Putamen (tissue), 1 donor: ENCODE measurements around the gene RNF39.

Experiments used
- DNase-seq: peaks from one replicate; pipeline ENCODE4 v3.0.0-alpha.2; 2016; ENCODE audit warnings: low spot score

RNF39 gene

DNA sequence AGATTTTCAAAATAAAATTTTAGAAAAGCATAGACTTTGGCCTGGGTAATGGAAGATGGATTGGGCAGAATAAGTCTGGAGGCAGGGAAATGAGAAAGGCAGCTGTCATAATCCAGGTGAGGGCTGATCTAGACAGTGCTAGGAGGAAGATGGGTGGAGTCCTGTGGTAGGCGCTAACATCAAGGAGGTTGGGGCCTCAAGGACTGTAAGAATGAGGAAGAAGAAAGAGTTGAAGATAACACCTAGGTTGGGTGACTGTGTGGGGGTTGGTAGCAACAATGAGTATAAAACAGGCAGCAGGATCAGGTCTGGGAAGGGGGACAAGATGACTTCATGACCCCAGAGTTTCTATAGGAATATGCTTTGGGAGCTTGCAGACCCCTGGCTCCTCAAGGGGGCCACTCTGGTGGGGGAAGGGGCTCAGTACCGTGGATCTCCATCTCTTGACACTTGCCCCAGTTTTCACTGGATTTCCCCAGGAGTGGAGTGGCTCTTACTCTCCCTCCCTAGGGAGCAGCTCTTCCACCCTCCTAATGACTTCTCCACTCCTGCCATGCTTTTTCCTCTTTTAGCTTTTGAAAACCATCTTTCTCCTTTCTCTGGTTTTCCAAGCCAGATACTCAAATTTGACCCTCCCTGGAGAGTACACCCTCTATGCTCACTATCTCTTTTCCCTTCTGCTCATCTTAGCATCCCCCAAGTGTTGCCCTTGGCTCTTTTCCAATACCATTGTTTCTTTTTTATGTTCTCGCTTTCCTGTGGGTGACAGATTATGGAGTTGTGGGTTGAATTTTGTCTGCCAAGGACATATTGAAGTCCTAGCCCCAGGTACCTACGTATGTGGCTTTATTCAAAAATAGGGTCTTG is 22.6 kb upstream of the RNF39 start:
- no peak for DNase-seq

DNA sequence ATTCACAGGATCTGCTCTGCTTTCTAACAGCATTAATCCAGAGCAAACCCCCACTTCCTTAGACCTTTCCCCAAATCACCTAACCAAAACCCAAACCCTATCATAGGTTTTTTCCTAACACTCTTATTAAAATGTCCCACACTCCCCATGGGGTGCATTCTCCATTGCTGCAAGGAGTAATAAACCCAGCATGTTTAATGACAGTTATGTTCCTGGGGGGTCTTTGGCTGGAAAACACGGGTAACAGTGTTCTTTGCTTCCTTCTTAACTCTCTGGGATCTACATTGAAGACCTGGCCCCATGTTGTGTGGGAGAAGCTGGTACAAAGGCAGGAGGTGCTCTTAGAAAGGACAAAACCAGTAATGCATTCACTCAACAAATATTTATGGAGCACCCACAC is 21.3 kb upstream of the RNF39 start:
- no peak for DNase-seq

DNA sequence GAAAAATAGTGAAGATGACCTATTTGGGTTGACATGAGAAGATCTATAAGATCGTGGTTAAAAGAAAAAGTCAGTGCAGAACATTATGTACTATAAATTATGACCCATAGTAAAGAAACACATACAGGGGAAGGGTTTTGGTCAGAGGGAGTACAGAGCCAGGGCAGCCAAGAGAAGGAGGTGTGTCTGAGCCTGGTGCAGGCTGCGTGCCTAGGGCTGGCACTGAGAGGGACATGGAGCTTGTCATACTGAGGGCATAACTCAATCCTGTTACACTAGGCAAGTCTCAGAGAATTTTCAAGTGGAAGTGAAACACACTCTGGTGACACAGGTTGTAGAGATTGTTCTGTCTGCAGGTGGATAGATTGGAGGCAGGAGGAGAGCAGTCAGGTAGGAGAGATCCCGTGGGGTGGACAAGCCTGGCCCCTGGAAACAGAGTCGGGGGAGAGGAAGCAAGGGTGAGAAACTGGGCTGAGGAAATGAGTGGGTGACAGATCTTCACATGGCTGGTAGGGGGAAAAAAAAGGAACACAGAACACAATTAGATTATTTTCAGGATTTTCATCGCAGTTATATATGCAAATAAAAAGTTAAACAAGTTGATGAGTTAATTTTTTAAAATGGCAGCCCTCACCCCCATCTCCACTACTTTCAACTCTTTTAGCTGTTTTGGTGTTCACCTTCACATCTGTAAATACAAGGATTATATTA is 18.5 kb upstream of the RNF39 start:
- DNase-seq, result no peak

DNA sequence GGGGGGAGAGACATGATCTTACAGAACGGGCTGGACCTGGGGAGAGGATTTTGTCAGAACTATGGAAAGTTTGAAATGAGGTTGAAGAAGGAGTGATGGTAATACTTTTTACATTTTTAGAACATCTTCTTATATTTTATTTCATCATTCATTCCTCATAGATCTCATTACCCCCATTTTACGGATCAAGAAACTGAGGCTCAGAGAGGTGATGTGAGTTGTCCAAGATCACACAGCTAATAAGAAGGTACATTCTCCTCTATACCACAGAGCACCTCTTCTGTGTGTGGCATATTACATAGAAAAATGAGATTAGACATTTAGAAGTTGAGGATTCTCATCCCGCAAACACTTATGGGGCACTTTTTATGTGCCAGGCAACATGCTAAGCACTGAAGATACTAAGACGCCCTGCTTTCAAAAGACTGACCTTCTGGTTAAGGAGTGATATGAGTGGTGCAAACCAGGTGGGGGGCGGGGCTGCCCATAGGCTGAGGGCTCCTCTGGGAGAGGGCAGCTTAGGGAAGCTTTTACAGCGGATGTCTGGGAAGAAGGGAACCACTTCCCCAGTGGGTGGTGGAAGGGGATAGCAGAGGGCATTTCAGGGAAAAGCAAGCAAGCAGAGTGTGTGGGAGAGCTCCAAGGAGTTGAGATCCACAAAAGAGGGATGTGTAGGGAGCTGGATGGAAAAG is 17.4 kb upstream of the RNF39 start:
- DNase-seq, result no peak

DNA sequence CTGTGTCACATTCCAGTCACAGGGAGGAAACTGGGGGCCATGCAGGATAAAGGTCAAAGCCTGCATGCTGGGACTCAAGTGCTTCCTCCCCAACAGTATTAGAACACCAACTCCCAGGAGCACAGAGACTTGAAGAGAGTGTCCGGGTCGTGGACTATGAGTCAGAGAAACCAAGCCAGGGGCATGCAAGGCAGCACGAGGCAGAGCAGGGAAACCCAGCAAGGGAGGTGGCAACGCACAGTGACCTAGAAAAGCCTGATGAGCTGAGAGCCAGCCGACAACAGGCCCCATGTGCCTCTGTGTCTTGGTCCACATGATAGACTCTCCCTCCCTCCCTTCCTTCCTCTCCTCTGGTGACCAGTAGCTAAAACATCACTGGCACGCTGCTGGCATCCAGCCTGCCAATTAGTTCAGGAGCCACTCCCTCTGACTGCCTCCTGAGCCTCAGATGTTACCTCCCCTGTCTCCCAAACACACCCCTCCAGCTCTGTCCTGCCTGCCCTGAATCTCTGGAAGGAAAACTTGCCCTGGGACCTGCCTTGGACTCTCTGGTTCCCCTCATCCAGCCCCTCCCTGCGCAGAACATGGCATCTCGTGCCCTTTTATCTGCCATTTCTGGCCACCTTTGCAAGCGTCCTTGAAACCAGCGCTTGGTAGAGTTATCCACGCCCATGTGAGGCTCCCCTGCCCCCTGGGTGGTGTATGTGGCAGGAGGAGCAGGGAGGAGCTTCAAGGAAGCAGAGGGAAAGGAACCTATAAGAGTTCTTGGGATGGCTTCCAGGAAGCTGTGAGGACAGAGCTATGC is 16.2 kb upstream of the RNF39 start:
- DNase-seq, result no peak

DNA sequence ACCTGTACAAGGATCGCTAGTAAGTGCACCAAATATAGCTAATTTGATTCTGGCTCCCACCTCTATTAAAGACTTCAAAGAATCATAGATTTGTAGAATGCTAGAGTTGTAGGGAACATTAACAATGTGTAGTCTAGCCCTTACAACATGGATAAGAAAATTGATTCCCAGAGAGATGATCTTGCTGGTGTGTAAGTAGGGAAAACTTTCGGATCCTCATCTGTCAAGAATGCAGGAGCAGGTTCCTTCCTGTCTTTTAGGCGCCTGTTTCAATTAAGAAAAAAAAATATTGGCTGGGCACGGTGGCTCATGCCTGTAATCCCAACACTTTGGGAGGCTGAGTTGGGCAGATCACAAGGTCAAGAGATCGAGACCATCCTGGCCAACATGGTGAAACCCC is 12.3 kb upstream of the RNF39 start:
- DNase-seq, result no peak

DNA sequence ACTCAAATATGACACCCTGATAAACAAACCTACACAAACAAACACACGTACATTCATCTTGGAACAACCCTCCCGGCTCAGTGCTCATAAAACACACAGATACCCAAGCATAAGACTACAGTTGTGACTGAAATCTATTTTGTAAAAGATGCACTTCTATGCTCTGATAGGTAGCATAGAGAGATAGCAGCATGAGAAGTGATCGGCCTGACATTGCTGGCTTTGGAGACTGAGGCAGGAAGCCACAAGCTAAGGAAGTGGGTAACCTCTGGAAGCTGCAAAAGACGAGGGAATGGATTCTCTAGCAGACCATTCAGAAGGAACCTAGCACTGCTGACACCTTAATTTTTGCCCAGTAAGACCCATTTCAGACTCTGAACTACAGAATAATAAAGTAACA is 1.6 kb upstream of the RNF39 start:
- DNase-seq, result no peak

DNA sequence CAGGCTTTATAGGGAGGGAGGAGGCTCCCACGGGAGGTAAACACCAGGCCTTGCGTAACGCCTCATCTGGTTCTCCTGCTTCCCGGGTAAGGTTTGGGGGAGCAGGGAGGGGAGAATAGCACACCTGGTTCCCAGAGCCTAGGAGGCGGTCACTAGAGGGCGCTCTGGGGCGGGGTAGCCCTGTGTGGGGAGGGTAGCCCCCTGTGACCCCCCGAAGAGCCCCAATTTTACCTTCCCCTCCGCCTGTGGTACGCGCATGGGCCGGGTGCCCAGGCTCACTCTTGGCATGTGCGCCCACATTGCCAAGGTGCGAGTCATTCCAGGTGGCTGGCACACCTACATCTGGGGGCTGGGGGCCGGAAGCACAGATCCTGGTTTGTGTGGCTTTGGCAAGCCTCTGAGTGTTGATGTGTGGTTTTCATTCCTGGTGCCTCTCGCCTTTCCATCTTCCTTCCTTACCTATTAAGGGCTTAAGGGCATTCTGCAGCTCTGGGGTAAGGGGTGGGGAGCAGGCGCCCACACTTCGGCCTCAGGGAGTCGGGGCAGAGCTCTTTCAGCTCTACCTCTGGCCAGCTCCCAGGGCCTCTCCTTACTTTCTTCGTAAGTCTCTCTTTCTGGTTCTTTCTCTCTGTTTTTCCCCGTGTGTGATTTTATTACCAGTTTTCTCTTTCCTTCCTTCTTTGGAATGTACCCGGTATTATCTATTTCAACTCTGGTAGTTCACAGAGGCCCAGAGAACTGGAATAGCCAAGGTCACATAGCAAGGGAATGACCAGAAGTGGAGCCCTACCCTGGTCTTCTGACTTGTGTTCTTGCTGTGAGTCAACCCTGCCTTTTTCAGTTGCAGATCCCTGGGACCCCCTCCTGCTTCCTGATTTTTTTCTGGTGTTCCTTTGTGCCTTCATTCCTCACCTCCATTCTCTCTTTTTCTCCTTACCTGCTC is 492 bp upstream of the RNF39 start:
- DNase-seq, result no peak

DNA sequence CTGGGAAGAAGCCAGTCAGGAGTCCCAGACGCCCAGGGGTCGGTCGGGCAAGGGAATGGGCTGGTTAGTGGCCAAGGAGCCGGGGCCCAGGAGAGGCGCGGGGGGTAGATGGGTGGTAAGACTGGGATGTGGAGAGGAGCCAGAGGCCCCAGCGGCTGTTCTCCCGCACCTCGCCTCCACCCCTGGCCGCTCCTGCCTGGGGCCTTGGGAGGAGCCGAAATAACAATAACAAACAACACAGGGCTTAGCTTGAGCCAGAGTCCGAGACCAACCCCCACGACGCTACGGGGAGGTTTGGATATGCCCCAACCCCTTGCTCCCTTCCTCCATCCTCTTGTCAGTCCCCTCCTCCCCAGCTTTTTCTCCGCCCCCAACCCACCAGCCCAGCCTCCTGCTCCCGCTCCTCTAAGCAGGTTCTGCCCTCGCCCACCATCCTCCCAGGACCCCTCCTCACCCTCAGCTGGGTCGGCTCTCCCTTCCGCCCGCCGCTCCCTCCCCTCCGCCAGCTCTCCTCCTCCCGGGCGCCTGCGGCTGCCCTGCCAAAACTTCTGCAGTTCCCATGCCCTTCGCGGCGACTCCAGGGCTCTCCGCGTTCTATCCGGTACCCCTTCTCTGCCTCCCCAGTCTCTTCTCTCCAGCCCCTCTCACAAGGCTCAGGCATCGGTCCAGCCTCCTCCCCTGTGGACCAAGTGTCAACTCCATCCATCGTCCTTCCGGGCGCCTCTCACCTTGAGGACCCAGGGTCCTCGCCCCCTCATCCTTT is 1.1 kb downstream of the RNF39 start:
- DNase-seq, result no peak

DNA sequence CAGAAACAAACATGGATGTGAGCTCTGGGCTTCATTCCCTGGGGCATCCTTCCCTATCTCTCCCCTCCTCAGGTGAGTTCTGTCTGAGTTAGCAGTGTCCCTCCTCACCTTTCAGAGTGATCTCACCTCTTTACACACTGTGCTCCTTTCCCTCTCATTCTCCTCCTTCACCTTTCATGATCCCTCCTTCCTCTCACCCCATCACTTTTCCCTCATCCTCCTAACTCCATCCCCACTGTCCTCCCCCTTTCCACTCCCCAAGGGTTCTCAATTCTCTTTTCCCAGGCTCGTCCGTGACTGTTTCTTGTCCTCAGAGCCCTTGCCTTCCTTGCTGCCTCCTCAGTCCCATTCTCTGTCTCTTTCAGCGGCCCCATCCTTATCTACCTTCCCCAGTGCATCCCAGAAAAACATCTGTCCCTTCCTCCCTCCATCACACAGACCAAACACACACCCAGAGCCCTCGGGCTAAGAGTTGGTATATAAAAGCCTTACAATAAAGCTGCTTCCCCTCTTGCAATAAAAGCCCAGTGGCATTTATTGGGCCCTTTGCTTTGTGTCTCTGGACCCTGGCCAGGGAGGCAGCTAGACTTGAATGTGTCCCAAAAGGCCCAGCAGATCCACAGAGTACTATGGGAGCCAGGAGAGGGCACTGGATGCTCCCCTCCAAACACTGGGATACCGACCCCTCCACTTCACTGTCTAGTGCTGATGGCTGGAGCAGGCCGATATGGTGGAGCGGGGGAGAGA is 1.9 kb downstream of the RNF39 start:
- no peak for DNase-seq

DNA sequence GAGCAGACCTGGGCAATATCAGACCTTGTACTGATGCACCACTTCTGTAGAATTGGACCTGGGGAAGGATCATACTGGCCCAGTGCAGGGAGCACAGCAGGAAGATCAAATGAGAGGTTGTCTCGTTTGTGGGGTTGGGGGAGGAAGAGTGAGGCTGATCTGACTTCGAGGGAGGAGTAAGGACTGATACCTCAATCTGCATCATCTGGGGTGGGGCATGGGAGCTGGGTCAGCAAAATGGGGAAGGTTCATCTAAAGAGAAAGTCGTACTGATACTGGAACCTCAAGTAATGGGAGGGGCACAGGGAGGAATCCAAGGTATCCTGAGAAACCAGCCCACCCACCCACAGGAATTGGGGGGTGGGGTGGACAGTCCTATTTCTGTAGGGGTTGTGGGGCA is 3.7 kb downstream of the RNF39 start:
- DNase-seq, result no peak

DNA sequence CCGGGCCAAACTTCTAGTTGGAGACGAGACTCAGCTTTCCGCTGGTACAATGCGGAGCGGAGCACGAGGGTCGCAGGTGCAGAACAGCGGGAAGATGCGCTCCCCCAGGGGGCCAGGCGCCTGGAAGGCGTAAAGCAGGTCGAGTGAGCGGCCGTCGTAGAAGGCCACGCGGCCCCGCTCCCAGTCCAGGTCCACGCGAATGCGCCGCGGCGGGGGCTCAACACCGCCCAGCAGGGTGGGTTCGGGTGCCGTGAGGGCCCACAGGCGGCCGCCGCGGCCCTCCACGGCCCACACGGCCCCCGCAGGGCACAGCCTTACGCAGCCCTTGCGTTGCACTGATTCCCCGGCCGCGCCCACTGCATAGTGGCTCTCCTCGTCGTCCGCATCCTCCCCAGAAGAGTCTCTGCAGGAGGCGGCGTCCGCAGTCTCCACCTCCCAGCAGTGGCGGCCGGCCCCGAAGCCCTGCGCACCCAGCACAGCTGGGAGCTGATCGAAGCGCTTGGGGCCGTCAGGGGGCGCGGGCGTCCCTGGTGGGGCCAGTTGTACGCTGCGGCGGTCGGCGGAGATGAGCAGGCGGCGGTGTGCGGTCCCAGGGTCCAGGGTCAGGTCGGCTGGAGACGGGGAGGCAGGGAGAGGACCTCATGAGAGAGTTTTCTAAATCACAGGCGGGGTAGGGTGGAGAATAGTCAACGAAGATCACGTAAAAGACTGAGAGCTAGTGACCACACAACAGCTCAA is 4.3 kb downstream of the RNF39 start:
- DNase-seq, result no peak

DNA sequence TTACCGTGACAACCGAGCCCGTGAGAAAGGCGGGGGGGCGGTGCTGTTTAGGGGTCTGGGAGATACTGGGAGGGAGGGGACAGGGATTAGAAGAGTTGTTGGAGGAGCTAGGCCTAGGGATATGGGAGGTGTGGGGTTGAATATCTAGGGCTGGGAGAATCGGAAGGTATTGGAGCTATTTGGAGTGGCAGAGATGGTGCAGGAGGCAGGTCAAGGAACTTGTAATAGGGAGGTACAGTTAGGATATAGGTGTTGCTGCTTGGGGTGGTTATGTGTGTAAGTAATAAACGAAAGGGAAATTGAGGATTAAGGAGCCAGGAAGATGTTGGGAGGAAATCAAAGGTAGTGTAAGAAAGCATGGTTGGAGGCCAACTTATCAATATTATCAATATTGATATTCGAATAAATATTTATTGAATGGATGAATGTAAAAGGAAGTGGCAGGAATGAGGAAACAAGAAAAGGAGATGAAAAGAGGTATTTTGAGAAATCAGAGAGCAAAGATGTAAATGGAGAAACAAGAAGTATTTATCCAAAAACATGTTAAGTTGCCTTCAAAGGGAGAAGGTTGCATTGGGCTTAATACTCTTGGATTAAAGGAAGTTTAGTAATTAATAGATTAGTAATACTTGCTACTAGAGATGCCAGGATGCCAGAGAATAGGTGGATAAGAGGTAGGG is 8.0 kb downstream of the RNF39 start:
- DNase-seq, result no peak

DNA sequence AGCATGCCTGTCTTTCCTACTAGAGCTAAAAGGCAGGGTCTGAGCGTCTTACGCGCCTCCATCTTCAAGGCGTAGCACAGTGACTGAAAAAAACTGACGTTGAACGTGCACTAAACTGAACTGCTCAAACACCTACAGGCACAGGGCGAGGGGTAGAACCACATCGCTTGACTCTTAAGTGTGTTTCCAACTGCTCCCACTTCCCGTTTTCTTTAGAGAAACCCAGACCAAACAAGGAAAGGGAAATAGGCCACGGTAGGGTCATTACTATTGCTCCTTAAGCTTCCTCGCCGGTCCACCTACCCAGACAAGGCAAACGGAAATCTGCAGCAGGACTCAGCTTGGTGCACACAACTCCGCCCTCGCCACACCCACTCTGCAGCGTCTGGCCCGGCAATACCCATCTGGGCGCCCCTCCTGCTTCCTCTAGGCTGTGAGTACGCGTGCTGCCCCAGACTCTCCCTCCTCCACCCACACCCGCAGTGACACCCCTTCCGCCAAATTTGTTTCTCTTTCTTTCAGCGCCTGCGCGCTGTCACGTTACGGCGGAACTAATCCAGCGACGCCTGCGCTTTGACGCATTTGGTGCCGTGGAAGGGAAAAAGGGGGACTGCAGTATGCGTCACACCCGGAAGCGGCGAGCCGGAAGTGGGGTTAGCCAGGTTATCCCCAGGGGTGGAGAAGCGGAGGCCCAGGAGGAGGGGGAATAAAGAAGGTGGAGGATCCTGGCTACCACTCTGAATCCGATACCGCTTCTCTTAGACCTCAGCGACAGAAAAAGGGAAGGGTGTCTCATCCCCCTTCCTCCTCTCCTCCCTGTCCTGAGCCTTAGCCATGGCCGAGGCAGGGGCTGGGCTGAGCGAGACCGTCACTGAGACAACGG is 8.8 kb downstream of the RNF39 start, which contains the start of gene PPP1R11:
Gene PPP1R11 (plus strand): TSS at position 622 of the 883 bp plus-strand sequence. CDS start 213 bp downstream, at position 835.
- DNase-seq, result peak; percentile 100

DNA sequence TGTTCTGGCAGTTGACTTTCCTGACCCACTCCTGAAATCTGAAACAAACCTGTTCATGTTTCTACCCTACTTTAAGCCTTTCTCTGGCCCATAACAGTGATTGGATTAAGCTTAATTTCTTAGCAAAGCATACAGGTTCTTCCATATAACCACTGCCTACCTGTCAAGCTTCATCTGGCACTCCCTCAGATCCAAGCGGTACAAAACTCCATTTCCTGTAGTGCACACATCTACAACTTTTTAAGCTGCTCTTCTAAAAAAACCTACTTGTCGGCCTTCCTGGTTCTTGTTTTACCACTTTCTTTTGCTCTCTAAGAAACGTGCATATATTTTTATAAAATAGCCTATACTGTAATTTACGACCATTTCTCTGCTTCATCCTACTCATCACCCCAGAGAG is 9.5 kb downstream of the RNF39 start:
- DNase-seq, result no peak

DNA sequence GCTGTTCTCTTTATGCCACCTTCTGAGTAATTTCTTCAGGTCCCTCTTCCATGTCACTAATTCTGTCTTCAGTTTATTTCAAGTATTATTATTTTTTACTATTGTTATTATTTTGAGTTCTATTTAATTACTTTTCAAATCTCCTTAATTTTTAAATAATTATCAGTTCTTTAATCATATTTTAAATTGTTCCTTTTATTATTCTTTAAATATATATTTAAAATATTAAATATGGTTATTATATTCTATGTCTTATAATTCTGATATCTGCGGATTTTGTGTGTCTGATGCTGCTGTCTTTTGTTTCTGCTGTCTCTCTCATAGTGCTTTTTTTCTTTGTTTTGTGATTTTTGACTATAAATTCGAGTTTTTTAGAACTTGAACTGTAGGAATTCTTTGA is 12.3 kb downstream of the RNF39 start:
- no peak for DNase-seq
